OCI-LY7 (cell line): ENCODE results near the gene SEMA5A. TPM values are rescaled to one million over a fixed set of nuclear protein-coding genes. Genes with fewer than 3 reads are reported as not detected.

Source experiments
- BruUV-seq: library from RNA; stranded (reverse); fragments of 400-500 nt; replicated peaks from 2 replicates; lab custom pipeline; 2021; lab: Mats Ljungman, UMichigan
- CTCF ChIA-PET: fragments of 300-600 bp; sonication (Branson Sonifier 250); formaldehyde crosslinking; loops from one replicate; lab custom pipeline; 2022; ENCODE audit warnings: antibody characterized with exemption; ENCODE audit not compliant: unreplicated experiment; lab: Charles Lee
- POLR2A ChIA-PET: fragments of 300-600 bp; sonication (Branson Sonifier 250); formaldehyde crosslinking; loops from one replicate; lab custom pipeline; 2022; ENCODE audit warnings: antibody characterized with exemption; lab: Charles Lee
- DNase-seq: peaks from one replicate; pipeline ENCODE4 v3.0.0-alpha.2; 2015; ENCODE audit warnings: low spot score
- H2AFZ ChIP-seq: fragments of 200-600 bp; sonication (generic), shearing (Covaris generic); 2 replicates; pipeline ENCODE4 v1.6.1; 2014; ENCODE audit warnings: mild to moderate bottlenecking, antibody characterized with exemption, low read length, moderate library complexity
- H3K27ac ChIP-seq: fragments of 200-600 bp; sonication (generic); 2 replicates; pipeline ENCODE4 v1.5.1; 2014; ENCODE audit warnings: mixed run types, low read depth, mild to moderate bottlenecking, moderate library complexity, low read length, inconsistent platforms; ENCODE audit not compliant: poor library complexity, severe bottlenecking
- H3K36me3 ChIP-seq: fragments of 200-600 bp; sonication (generic); 2 replicates; pipeline ENCODE4 v1.6.1; 2014; ENCODE audit warnings: mild to moderate bottlenecking, antibody characterized with exemption, low read length, moderate library complexity, mixed read lengths; ENCODE audit not compliant: insufficient read depth
- H3K4me1 ChIP-seq: fragments of 200-600 bp; sonication (generic); 2 replicates; pipeline ENCODE4 v1.5.1; 2014; ENCODE audit warnings: mild to moderate bottlenecking, low read length; ENCODE audit not compliant: insufficient read depth, poor library complexity, severe bottlenecking
- H3K4me2 ChIP-seq: fragments of 200-600 bp; sonication (generic); 2 replicates; pipeline ENCODE4 v1.6.1; 2014; ENCODE audit warnings: mild to moderate bottlenecking, low read length
- H3K4me3 ChIP-seq: fragments of 200-600 bp; sonication (generic); 2 replicates; pipeline ENCODE4 v1.5.1; 2014; ENCODE audit warnings: mild to moderate bottlenecking, low read depth, low read length; ENCODE audit not compliant: poor library complexity, severe bottlenecking
- H3K79me2 ChIP-seq: fragments of 200-600 bp; sonication (generic); 2 replicates; pipeline ENCODE4 v1.6.1; 2016; ENCODE audit warnings: low read depth, mild to moderate bottlenecking, low read length, moderate library complexity, mixed read lengths; ENCODE audit not compliant: insufficient read depth
- H3K9me2 ChIP-seq: fragments of 200-600 bp; sonication (generic); 2 replicates; pipeline ENCODE4 v1.6.1; 2016; ENCODE audit warnings: mild to moderate bottlenecking, low read length, mixed read lengths; ENCODE audit not compliant: insufficient read depth
- H3K9me3 ChIP-seq: fragments of 200-600 bp; sonication (generic); 2 replicates; pipeline ENCODE4 v1.6.1; 2014; ENCODE audit warnings: mild to moderate bottlenecking, mixed run types, low read length, mixed read lengths
- H4K20me1 ChIP-seq: fragments of 200-600 bp; sonication (generic); 2 replicates; pipeline ENCODE4 v1.6.1; 2014; ENCODE audit warnings: mild to moderate bottlenecking, antibody characterized with exemption, low read length, moderate library complexity, mixed read lengths; ENCODE audit not compliant: insufficient read depth
- CTCF ChIP-seq: fragments of 200-600 bp; sonication (generic); conservative IDR thresholded peaks from 2 replicates; pipeline ENCODE4 v1.5.1; 2014; ENCODE audit warnings: mild to moderate bottlenecking, antibody characterized with exemption, low read length, moderate library complexity, mixed read lengths
- EZH2phosphoT487 ChIP-seq: fragments of 200-600 bp; sonication (generic); IDR thresholded peaks from 2 replicates; pipeline ENCODE4 v1.6.1; 2018; ENCODE audit warnings: low read depth, borderline replicate concordance, mild to moderate bottlenecking, mixed run types, antibody characterized with exemption, low read length, moderate library complexity, mixed read lengths
- intact Hi-C: fragments of 100-400 bp; cut with micrococcal nuclease; formaldehyde crosslinking; loops from one replicate; pipeline ENCODE4 v1.10.0; 2022; ENCODE audit not compliant: unreplicated experiment
- total RNA-seq, 2 experiments: library from RNA; depleted of rRNA in 1 of 2; stranded (reverse); fragments of >200 nt in 1 of 2; shearing (Covaris generic) in 1 of 2; gene quantifications; 2 replicates each; pipeline ENCODE4 v1.2.3, GENCODE V29; 2014 to 2022

SEMA5A gene
- total RNA-seq, 2 experiments from 2014 or later = not detected

DNA sequence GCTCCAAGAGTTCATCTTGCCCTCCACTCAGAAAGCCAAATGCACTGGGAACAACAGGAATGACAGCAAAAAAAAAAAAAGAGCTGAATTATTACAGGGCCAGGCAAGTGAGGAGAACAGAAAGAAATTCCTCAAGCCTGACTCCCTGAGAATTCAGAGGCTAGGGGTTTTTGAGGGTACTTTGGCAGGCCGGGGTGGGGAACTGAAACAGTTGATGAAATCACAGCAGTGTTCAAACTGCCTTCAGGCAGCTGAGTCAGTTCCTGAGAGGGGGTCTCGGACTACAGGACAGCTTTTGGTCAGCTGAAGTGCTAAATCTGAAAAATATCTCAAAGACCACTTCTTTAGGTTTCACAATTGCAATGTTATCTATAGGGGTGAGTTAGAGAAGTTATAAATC lies 419.4 kb downstream of the SEMA5A start:
- Histone ChIP-seq H3K4me3 (no peak overlapping the region), H3K36me3 (no peaks in the 10 kb centered on the region), H3K27ac (no peak overlapping the region), H3K4me1 (no peaks in the 10 kb centered on the region), H3K9me2 (no peaks in the 10 kb centered on the region), H3K4me2 (no peak overlapping the region), H3K79me2 (no peaks in the 10 kb centered on the region), H4K20me1 (no peaks in the 10 kb centered on the region), H2AFZ (no peak overlapping the region), H3K9me3 (no peaks in the 10 kb centered on the region)
- DNase-seq = no peak
- CTCF ChIA-PET = no interaction called here
- no TSS peak for BruUV-seq
- TF ChIP-seq CTCF (no peak), EZH2phosphoT487 (no peak)
- POLR2A ChIA-PET = interaction anchor here (0.7 to 0.9 kb wide), 2 partner anchors 10 to 18 kb away, joined by 3 read pairs; no protein-coding TSS in a partner anchor
- intact Hi-C loops = no loop called here

GRCh38 chr5:9125852-9126251 lies 420.0 kb downstream of the SEMA5A start:
- H3K36me3 ChIP-seq = no peaks in the 10 kb centered on the region
- no peaks in the 10 kb centered on the region for H3K79me2 ChIP-seq
- CTCF ChIA-PET = no interaction called here
- no peak overlapping the region for H3K4me3 ChIP-seq
- no peak for TF ChIP-seq EZH2phosphoT487
- TF ChIP-seq CTCF = no peak
- no peaks in the 10 kb centered on the region for H3K4me1 ChIP-seq
- intact Hi-C loops = no loop called here
- H3K9me3 ChIP-seq = no peaks in the 10 kb centered on the region
- no peak for DNase-seq
- no peaks in the 10 kb centered on the region for H3K9me2 ChIP-seq
- H3K27ac ChIP-seq = no peak overlapping the region
- no peak overlapping the region for H2AFZ ChIP-seq
- POLR2A ChIA-PET = interaction anchor here (0.7 to 0.9 kb wide), 2 partner anchors 9 to 18 kb away, joined by 3 read pairs; no protein-coding TSS in a partner anchor
- BruUV-seq = no TSS peak
- H3K4me2 ChIP-seq = no peak overlapping the region
- no peaks in the 10 kb centered on the region for H4K20me1 ChIP-seq

- CTCF ChIA-PET = no interaction called here
- no peak overlapping the region for H3K4me2 ChIP-seq
- H3K36me3 ChIP-seq = no peaks in the 10 kb centered on the region
- intact Hi-C loops = no loop called here
- no peaks in the 10 kb centered on the region for H3K4me1 ChIP-seq
- no peak for DNase-seq
- H3K4me3 ChIP-seq = no peak overlapping the region
- TF ChIP-seq CTCF = no peak
- no peak for TF ChIP-seq EZH2phosphoT487
- H3K9me2 ChIP-seq = no peaks in the 10 kb centered on the region
- H3K79me2 ChIP-seq = no peaks in the 10 kb centered on the region
- no peaks in the 10 kb centered on the region for H4K20me1 ChIP-seq
- POLR2A ChIA-PET = no interaction called here
- no peaks in the 10 kb centered on the region for H3K9me3 ChIP-seq
- H3K27ac ChIP-seq = no peak overlapping the region
- no TSS peak for BruUV-seq
- H2AFZ ChIP-seq = no peak overlapping the region
These were observed 421.0 kb downstream of the SEMA5A start for GRCh38 chr5:9124838-9125237.
